Measurements from ENCODE around the gene CAMK4. TPM values are rescaled to one million over a fixed set of nuclear protein-coding genes. Genes with fewer than 3 reads are reported as not detected.

CAMK4 gene
- 3.3 and 5.0 TPM in 2 replicates for total RNA-seq (ENCODE audit: low replicate concordance)

DNA sequence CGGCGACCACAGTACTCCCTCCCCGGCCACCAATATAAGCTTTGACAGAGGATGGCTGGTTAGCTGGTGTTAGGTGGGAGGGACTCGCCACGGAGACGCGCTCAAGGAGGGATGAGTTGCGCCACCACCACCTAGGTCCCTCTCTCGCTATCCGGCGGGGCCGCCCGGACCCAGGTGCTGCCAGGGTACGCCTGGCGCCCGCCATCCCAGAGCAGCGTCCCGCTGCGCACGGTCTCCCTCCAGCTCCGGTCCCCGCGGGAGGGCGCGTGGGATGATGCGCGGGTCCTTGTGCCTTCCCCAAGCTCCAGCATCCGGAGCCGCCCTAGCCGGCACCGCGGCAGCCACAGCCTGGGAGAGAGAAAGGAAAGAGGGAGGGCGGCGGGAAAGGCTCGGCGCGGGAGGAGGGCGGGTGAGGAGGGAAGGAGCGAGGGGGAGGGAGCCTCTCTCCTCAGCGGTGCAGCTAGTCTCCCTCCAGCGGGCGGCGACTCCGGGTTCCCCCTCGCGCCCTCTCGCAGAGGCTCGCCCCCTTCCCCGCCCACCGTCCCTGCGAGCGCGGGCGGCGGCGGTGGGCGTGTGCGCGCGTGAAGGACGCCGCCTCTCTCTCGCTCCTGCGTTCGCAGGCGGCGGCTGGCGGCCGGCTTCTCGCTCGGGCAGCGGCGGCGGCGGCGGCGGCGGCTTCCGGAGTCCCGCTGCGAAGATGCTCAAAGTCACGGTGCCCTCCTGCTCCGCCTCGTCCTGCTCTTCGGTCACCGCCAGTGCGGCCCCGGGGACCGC, at the start of gene CAMK4:
TSS of gene CAMK4 (plus strand) at position 598 of the 774 bp plus-strand sequence. CDS start at position 698, 100 bp downstream.
- Histone ChIP-seq H3K79me2 (ENCODE audit: low read depth) (no peaks in the 10 kb centered on the region), H3K9me3 (ENCODE audit: low read depth) (no peaks in the 10 kb centered on the region), H2AFZ (replicated peaks) (peak within 1 kb of the TSS; percentile 99), H3K4me1 (no peaks in the 10 kb centered on the region), H3K4me3 (peak within 1 kb of the TSS; percentile 87), H3F3A (ENCODE audit: low read depth) (peaks cover 10% of the 10 kb centered on the region), H3K9ac (no peak within 1 kb of the TSS), H3K27ac (no peak within 1 kb of the TSS), H4K20me1 (ENCODE audit: low read depth) (no peaks in the 10 kb centered on the region), H3K27me3 (peaks cover 46% of the 10 kb centered on the region), H3K4me2 (peak within 1 kb of the TSS; percentile 91), H3K36me3 (no peaks in the 10 kb centered on the region)
- peaks cover 11% of the 10 kb centered on the region for H3K4me1 Mint-ChIP-seq
- peak within 1 kb of the TSS; percentile 90 for H3K4me3 Mint-ChIP-seq
- DNase-seq (ENCODE audit: low spot score) = peak; percentile 93
- H3K27ac Mint-ChIP-seq = peak within 1 kb of the TSS; percentile 46
- TF ChIP-seq, protein P1, sequence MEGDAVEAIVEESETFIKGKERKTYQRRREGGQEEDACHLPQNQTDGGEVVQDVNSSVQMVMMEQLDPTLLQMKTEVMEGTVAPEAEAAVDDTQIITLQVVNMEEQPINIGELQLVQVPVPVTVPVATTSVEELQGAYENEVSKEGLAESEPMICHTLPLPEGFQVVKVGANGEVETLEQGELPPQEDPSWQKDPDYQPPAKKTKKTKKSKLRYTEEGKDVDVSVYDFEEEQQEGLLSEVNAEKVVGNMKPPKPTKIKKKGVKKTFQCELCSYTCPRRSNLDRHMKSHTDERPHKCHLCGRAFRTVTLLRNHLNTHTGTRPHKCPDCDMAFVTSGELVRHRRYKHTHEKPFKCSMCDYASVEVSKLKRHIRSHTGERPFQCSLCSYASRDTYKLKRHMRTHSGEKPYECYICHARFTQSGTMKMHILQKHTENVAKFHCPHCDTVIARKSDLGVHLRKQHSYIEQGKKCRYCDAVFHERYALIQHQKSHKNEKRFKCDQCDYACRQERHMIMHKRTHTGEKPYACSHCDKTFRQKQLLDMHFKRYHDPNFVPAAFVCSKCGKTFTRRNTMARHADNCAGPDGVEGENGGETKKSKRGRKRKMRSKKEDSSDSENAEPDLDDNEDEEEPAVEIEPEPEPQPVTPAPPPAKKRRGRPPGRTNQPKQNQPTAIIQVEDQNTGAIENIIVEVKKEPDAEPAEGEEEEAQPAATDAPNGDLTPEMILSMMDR (IDR thresholded peaks at IDR 0.05) = peak; percentile 28
- TF ChIP-seq EZH2 (IDR thresholded peaks at IDR 0.05) (peak; percentile 61), EZH2phosphoT487 (IDR thresholded peaks at IDR 0.05) (no peak)
- H3K9me3 Mint-ChIP-seq = no peaks in the 10 kb centered on the region
- no peaks in the 10 kb centered on the region for H3K36me3 Mint-ChIP-seq
- peaks cover 3% of the 10 kb centered on the region for H3K27me3 Mint-ChIP-seq (ENCODE audit: insufficient read depth, low read depth)

DNA sequence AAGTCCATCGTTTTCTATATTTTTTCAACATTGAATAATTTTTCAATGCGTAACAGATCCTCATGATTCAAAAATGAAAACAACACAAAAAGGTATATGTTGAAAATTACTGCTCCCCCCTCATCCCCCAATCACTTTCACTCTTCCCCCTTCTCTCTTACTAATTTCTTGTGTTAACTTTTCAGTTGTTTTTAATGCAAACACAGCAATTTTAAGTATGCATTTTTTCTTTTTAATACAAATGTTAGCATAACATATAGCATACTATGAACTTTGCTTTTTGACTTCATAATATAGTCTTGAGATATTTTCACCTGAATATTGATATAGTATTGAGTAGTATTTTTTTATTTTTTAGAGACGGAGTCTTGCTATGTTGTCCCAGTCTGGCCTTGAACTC, 41.1 kb upstream of the CAMK4 start:
- Histone ChIP-seq H3K27ac (no peak overlapping the region), H3K9ac (no peak overlapping the region), H3K79me2 (ENCODE audit: low read depth) (no peaks in the 10 kb centered on the region), H4K20me1 (ENCODE audit: low read depth) (no peaks in the 10 kb centered on the region), H3K4me3 (no peak overlapping the region), H2AFZ (replicated peaks) (no peak overlapping the region), H3K4me1 (no peaks in the 10 kb centered on the region), H3K36me3 (no peaks in the 10 kb centered on the region), H3K27me3 (no peaks in the 10 kb centered on the region), H3K4me2 (no peak overlapping the region), H3F3A (ENCODE audit: low read depth) (no peaks in the 10 kb centered on the region), H3K9me3 (ENCODE audit: low read depth) (no peaks in the 10 kb centered on the region)
- Mint-ChIP-seq H3K4me3 (no peak overlapping the region), H3K9me3 (no peaks in the 10 kb centered on the region), H3K27me3 (ENCODE audit: insufficient read depth, low read depth) (no peaks in the 10 kb centered on the region), H3K27ac (no peak overlapping the region), H3K36me3 (no peaks in the 10 kb centered on the region), H3K4me1 (no peaks in the 10 kb centered on the region)
- no peak for DNase-seq (ENCODE audit: low spot score)
- TF ChIP-seq EZH2 (IDR thresholded peaks at IDR 0.05) (no peak), EZH2phosphoT487 (IDR thresholded peaks at IDR 0.05) (no peak)
- TF ChIP-seq, protein P1 (IDR thresholded peaks at IDR 0.05) = no peak

DNA sequence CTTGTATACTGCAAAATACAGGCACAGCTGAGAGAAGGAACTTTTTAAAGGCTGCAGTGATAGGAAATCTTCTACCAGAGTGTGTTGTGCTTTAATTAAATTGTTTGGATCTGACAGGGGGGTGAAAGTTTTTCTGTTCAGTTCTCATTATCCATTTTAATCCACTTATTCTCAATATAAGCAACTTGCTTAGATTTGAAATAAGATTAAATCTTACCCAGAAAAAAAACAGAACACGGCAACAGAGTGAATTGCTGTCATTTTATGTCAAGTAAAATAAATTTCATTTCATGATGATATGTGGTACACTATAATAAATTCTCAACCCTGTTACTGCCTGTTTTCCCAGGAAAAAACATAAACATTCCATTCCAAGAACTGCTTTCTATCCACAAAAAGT, 37.1 kb upstream of the CAMK4 start:
- Histone ChIP-seq H3K9me3 (ENCODE audit: low read depth) (no peaks in the 10 kb centered on the region), H2AFZ (replicated peaks) (no peak overlapping the region), H3K27ac (no peak overlapping the region), H3K79me2 (ENCODE audit: low read depth) (no peaks in the 10 kb centered on the region), H3F3A (ENCODE audit: low read depth) (no peaks in the 10 kb centered on the region), H3K27me3 (no peaks in the 10 kb centered on the region), H3K4me3 (no peak overlapping the region), H3K4me1 (no peaks in the 10 kb centered on the region), H3K4me2 (no peak overlapping the region), H3K9ac (no peak overlapping the region), H3K36me3 (no peaks in the 10 kb centered on the region), H4K20me1 (ENCODE audit: low read depth) (no peaks in the 10 kb centered on the region)
- H3K9me3 Mint-ChIP-seq = no peaks in the 10 kb centered on the region
- no peak overlapping the region for H3K27ac Mint-ChIP-seq
- no peak for DNase-seq (ENCODE audit: low spot score)
- TF ChIP-seq EZH2 (IDR thresholded peaks at IDR 0.05) (no peak), EZH2phosphoT487 (IDR thresholded peaks at IDR 0.05) (no peak)
- TF ChIP-seq, protein P1 (IDR thresholded peaks at IDR 0.05) = no peak
- H3K27me3 Mint-ChIP-seq (ENCODE audit: insufficient read depth, low read depth) = no peaks in the 10 kb centered on the region
- no peaks in the 10 kb centered on the region for H3K36me3 Mint-ChIP-seq
- H3K4me1 Mint-ChIP-seq = no peaks in the 10 kb centered on the region
- H3K4me3 Mint-ChIP-seq = no peak overlapping the region
